Panc1 (cell line): ENCODE measurements around the gene FAM228A. TPM values are rescaled to one million over a fixed set of nuclear protein-coding genes. Genes with fewer than 3 reads are reported as not detected.

Source experiments
- ATAC-seq: fragments of 200-7000 bp; cut with Tn5 transposase; 2 replicates; pipeline ENCODE4 v1.9.1; 2020; ENCODE audit warnings: mild to moderate bottlenecking, moderate library complexity
- BruUV-seq: library from RNA; stranded (reverse); fragments of 400-500 nt; replicated peaks from 2 replicates; lab custom pipeline; 2021; lab: Mats Ljungman, UMichigan
- CTCF ChIA-PET: fragments of 300-600 bp; sonication (Branson Sonifier 250); formaldehyde crosslinking; loops from one replicate; lab custom pipeline; 2022; ENCODE audit warnings: antibody characterized with exemption; lab: Charles Lee
- POLR2A ChIA-PET: fragments of 300-600 bp; sonication (Branson Sonifier 250); formaldehyde crosslinking; loops from one replicate; lab custom pipeline; 2022; ENCODE audit warnings: antibody characterized with exemption; lab: Charles Lee
- DNase-seq: peaks from one replicate; pipeline ENCODE4 v3.0.0-alpha.2; 2010; ENCODE audit warnings: low read depth, low spot score
- H3K27ac ChIP-seq: 2 replicates; pipeline ENCODE4 v1.5.1; 2011; ENCODE audit warnings: mild to moderate bottlenecking, low read length, inconsistent platforms
- H3K27me3 ChIP-seq: fragments of 200-500 bp; sonication (Bioruptor generic); 2 replicates; pipeline ENCODE4 v1.6.0; 2014; ENCODE audit warnings: low read length, inconsistent platforms; ENCODE audit not compliant: control insufficient read depth, insufficient read depth
- H3K36me3 ChIP-seq: fragments of 200-500 bp; sonication (Bioruptor generic); 2 replicates; pipeline ENCODE4 v1.5.1; 2014; ENCODE audit warnings: inconsistent platforms, mild to moderate bottlenecking, low read length, moderate library complexity; ENCODE audit not compliant: control insufficient read depth, insufficient read depth
- H3K4me1 ChIP-seq: 2 replicates; pipeline ENCODE4 v1.5.1; 2011; ENCODE audit warnings: inconsistent platforms, mild to moderate bottlenecking, low read length, moderate library complexity; ENCODE audit not compliant: control insufficient read depth, insufficient read depth
- H3K4me3 ChIP-seq, 2 experiments: 2 replicates each; pipeline ENCODE4 v1.5.1; 2011 to 2012; ENCODE audit warnings: low read depth in 2 of 2, low read length in 2 of 2, mild to moderate bottlenecking in 2 of 2, inconsistent platforms in 1 of 2, moderate library complexity in 1 of 2
- H3K9me3 ChIP-seq: fragments of 200-500 bp; sonication (Bioruptor generic); 2 replicates; pipeline ENCODE4 v1.5.1; 2014; ENCODE audit warnings: low read depth, mild to moderate bottlenecking, inconsistent platforms, low read length, moderate library complexity; ENCODE audit not compliant: control insufficient read depth, insufficient read depth
- POLR2AphosphoS5 ChIP-seq: IDR thresholded peaks from 2 replicates; pipeline ENCODE4 v1.6.1; 2012; ENCODE audit warnings: mild to moderate bottlenecking, low read depth, low read length, moderate library complexity
- SIN3A ChIP-seq: IDR thresholded peaks from 2 replicates; pipeline ENCODE4 v1.6.1; 2012; ENCODE audit warnings: low read depth, mild to moderate bottlenecking, low read length, moderate library complexity, borderline replicate concordance; ENCODE audit not compliant: insufficient read depth
- TCF7L2 ChIP-seq: IDR thresholded peaks from 2 replicates; pipeline ENCODE4 v1.6.1; 2011; ENCODE audit warnings: mild to moderate bottlenecking, low read depth, low read length, inconsistent platforms
- in situ Hi-C: cut with HindIII; loops from 2 replicates; pipeline ENCODE4 v1.10.0; 2016; ENCODE audit warnings: low sequenced_read_pairs, low pct_unique_long_range_greater_than_20kb
- intact Hi-C: fragments of 100-400 bp; cut with micrococcal nuclease; formaldehyde crosslinking; loops from one replicate; pipeline ENCODE4 v1.10.0; 2022; ENCODE audit not compliant: unreplicated experiment
- total RNA-seq: library from RNA; stranded (reverse); gene quantifications from one replicate; pipeline ENCODE4 v1.2.1, GENCODE V29; 2021; ENCODE audit not compliant: unreplicated experiment
- TF ChIP-seq, protein P1 (sequence below): fragments of 450-650 bp; IDR thresholded peaks from 2 replicates; pipeline ENCODE4 v1.5.1; 2017; ENCODE audit warnings: mild to moderate bottlenecking
- TF ChIP-seq, protein P2 (sequence below), 2 experiments: IDR thresholded peaks; 2 replicates each; pipeline ENCODE4 v1.6.1; 2011 to 2012; ENCODE audit warnings: low read depth in 2 of 2, control low read depth in 1 of 2, low read length in 1 of 2, mild to moderate bottlenecking in 1 of 2, moderate library complexity in 1 of 2; ENCODE audit not compliant: insufficient read depth in 1 of 2

Gene FAM228A
- total RNA-seq, 1 experiment from 2014 or later: not detected

DNA sequence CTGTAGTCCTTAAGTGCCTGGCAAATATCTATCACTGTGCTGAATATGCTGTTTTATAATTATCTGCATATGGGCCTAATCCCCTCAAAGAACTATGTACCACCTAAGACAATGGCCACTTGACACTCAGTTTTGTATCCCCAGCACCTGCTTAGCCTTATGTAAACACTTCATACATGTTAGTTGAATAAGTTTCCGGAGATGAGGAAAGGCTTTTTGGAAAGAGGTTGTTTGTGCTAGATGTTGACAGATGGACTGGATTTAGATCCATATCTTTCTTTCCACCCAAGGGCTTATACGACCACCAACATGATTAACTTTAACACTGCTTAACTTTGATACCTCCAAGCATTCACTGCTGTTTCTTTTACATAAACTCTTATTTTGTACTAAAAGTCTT is 63.3 kb downstream of the FAM228A start:
- in situ Hi-C loops: no loop called here
- ChIA-PET POLR2A (no interaction called here), CTCF (no interaction called here)
- no peaks in the 10 kb centered on the region for H3K36me3 ChIP-seq
- H3K27ac ChIP-seq: no peak overlapping the region
- DNase-seq (no peak), ATAC-seq (no peak)
- no peaks in the 10 kb centered on the region for H3K27me3 ChIP-seq
- no TSS peak for BruUV-seq
- intact Hi-C loops: no loop called here
- TF ChIP-seq, protein P1, sequence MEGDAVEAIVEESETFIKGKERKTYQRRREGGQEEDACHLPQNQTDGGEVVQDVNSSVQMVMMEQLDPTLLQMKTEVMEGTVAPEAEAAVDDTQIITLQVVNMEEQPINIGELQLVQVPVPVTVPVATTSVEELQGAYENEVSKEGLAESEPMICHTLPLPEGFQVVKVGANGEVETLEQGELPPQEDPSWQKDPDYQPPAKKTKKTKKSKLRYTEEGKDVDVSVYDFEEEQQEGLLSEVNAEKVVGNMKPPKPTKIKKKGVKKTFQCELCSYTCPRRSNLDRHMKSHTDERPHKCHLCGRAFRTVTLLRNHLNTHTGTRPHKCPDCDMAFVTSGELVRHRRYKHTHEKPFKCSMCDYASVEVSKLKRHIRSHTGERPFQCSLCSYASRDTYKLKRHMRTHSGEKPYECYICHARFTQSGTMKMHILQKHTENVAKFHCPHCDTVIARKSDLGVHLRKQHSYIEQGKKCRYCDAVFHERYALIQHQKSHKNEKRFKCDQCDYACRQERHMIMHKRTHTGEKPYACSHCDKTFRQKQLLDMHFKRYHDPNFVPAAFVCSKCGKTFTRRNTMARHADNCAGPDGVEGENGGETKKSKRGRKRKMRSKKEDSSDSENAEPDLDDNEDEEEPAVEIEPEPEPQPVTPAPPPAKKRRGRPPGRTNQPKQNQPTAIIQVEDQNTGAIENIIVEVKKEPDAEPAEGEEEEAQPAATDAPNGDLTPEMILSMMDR: no peak
- TF ChIP-seq, protein P2, sequence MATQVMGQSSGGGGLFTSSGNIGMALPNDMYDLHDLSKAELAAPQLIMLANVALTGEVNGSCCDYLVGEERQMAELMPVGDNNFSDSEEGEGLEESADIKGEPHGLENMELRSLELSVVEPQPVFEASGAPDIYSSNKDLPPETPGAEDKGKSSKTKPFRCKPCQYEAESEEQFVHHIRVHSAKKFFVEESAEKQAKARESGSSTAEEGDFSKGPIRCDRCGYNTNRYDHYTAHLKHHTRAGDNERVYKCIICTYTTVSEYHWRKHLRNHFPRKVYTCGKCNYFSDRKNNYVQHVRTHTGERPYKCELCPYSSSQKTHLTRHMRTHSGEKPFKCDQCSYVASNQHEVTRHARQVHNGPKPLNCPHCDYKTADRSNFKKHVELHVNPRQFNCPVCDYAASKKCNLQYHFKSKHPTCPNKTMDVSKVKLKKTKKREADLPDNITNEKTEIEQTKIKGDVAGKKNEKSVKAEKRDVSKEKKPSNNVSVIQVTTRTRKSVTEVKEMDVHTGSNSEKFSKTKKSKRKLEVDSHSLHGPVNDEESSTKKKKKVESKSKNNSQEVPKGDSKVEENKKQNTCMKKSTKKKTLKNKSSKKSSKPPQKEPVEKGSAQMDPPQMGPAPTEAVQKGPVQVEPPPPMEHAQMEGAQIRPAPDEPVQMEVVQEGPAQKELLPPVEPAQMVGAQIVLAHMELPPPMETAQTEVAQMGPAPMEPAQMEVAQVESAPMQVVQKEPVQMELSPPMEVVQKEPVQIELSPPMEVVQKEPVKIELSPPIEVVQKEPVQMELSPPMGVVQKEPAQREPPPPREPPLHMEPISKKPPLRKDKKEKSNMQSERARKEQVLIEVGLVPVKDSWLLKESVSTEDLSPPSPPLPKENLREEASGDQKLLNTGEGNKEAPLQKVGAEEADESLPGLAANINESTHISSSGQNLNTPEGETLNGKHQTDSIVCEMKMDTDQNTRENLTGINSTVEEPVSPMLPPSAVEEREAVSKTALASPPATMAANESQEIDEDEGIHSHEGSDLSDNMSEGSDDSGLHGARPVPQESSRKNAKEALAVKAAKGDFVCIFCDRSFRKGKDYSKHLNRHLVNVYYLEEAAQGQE (IDR thresholded peaks at IDR 0.05; ENCODE audit: insufficient read depth in 1 of 2, low read depth in 2 of 2, low read length in 1 of 2): no peak
- TF ChIP-seq SIN3A: no peak
- TF ChIP-seq POLR2AphosphoS5: no peak
- no peak for TF ChIP-seq TCF7L2
- H3K9me3 ChIP-seq: no peaks in the 10 kb centered on the region
- H3K4me3 ChIP-seq: no peak overlapping the region
- H3K4me1 ChIP-seq: no peaks in the 10 kb centered on the region

DNA sequence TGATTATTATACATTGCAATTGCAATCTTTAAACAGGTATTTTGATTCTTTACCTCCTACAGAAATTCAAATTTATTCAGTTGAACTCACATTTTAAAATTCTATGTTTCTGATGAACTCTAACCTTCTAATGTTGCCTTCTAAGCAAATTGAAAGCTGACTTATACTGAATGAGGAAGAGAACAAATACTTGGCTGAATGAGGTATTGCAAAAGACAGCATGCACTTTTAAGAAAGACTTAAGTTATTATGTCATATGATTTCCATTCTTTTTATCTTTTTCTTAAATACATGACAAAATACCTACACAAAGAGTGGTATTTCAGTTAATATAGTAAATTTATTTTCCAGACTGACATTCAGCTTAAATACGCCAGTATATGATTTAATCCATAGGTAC is 64.7 kb downstream of the FAM228A start:
- peaks cover 5% of the 10 kb centered on the region; the same call in 1 of the 2 replicates for H3K36me3 ChIP-seq
- no peaks in the 10 kb centered on the region for H3K4me1 ChIP-seq
- ChIA-PET POLR2A (no interaction called here), CTCF (no interaction called here)
- no peak overlapping the region for H3K27ac ChIP-seq
- H3K4me3 ChIP-seq: no peak overlapping the region
- DNase-seq: no peak
- no peak for ATAC-seq
- H3K27me3 ChIP-seq: no peaks in the 10 kb centered on the region
- H3K9me3 ChIP-seq: no peaks in the 10 kb centered on the region
- in situ Hi-C loops: no loop called here
- TF ChIP-seq POLR2AphosphoS5: no peak
- TF ChIP-seq TCF7L2: no peak
- TF ChIP-seq, protein P2 (IDR thresholded peaks at IDR 0.05; ENCODE audit: insufficient read depth in 1 of 2, low read depth in 2 of 2, low read length in 1 of 2): no peak
- TF ChIP-seq, protein P1: no peak
- TF ChIP-seq SIN3A: no peak
- no TSS peak for BruUV-seq
- intact Hi-C loops: no loop called here

Other genes with a start within 250 kb of the FAM228A start
- 17.9 TPM for gene ATAD2B, start 247.9 kb upstream of the FAM228A start, total RNA-seq
- gene UBXN2A, start 234.6 kb upstream of the FAM228A start, total RNA-seq: 23.3 TPM
- 0.23 TPM for gene MFSD2B, start 165.0 kb upstream of the FAM228A start, total RNA-seq
- gene WDCP, start 127.7 kb upstream of the FAM228A start, total RNA-seq: 20.0 TPM
- gene FKBP1B, start 125.3 kb upstream of the FAM228A start, total RNA-seq: 19.9 TPM
- gene SF3B6, start 98.7 kb upstream of the FAM228A start, total RNA-seq: 129 TPM
- gene TP53I3, start 90.2 kb upstream of the FAM228A start, total RNA-seq: 51.3 TPM
- gene PFN4, start 51.7 kb upstream of the FAM228A start, total RNA-seq: 1.3 TPM
- gene FAM228B, start 51.6 kb upstream of the FAM228A start, total RNA-seq: 23.0 TPM
- gene ITSN2, start 185.5 kb downstream of the FAM228A start, total RNA-seq: 57.7 TPM